Hippocampal formation (tissue), 2 donors: Measurements from ENCODE around the gene ANKH.
"Not testable (repeated sequence)": the region's sequence is repeated elsewhere in the genome, so short reads cannot be mapped to it uniquely, and the experiment has no call there.

Experiments
- DNase-seq, 2 donors: peaks; one replicate each; lab custom pipeline; 2025; lab: John Stamatoyannopoulos, UW

ANKH gene

GRCh38 chr5:14854799-14855198, 16.8 kb downstream of the ANKH start:
- DNase-seq = no peak

DNA sequence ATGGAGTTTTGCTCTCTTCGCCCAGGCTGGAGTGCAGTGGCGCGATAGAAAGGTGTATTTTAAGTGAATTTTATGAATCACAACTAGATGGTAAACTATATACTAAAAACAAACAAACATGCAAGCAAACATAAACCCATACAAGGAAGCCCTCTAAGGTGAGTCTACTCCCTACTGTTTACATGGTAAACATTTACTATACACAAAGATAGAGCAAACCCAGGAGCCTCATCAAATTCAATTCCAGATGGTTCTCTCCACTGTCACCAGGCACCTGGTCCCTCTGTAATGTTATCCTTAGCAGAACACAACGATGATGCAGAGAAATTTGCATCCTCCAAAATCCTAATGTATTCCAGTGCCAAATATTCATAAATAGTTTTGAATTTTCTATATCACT, 17.9 kb downstream of the ANKH start:
- no peak for DNase-seq

DNA sequence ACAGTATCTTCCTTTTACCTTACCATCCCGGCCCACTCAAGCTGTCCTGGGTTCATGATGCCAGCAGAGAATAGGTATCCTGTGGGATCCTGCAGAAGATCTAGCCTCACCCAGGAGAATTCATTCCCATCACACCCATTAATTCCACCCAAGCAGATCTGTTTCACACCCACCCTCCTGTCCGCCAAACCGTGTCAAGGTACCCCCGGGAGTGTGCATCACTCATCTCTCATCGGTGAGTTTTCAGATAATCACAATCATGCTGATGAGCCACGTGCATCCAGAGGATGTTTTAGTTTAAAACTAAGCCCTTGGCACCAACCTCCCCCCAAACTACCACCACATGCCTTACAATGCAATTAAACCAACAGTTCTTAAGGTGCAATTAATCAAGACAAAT, 18.8 kb downstream of the ANKH start:
- no peak for DNase-seq

GRCh38 chr5:14851999-14852526, 19.5 kb downstream of the ANKH start:
- no peak for DNase-seq

DNA sequence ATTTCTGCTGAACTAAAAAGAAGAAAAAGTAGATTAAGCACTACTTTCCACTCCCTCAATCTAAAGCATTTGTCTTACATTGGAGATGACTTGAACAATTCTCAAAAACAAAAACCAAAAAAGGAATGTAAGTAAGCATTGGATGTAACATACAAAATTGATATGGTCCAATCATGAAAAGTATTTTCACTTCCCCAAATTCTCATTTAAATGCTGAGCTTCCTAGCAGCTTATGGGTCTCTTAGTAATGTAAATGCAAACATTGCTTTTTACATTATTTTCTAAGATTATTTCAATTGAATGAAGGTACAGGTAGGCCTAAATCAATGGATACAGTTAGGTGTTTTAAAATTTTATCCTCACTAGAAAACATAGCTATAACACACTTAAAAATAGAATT, 20.0 kb downstream of the ANKH start:
- no peak for DNase-seq

DNA sequence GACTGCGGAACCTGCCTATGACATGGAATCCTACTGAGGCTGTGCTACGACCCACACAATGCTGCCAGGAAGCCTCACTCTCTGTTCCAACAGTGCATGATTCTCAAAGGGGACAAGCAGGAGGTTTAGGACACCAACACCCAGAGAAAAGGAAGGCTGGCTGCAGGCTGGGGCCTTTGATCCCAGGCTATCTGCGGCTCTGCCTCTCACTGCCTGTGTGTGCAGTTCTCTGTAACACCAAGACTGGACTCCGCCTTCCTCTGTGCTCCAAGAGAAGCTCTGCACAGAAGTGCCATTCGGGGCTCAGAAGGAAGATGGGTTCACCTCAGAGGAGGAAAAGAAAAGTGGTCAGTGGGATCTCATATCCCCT, 20.5 kb downstream of the ANKH start:
- no peak for DNase-seq

- no peak for DNase-seq
Observed at GRCh38 chr5:14850419-14851049, 21.0 kb downstream of the ANKH start.

DNA sequence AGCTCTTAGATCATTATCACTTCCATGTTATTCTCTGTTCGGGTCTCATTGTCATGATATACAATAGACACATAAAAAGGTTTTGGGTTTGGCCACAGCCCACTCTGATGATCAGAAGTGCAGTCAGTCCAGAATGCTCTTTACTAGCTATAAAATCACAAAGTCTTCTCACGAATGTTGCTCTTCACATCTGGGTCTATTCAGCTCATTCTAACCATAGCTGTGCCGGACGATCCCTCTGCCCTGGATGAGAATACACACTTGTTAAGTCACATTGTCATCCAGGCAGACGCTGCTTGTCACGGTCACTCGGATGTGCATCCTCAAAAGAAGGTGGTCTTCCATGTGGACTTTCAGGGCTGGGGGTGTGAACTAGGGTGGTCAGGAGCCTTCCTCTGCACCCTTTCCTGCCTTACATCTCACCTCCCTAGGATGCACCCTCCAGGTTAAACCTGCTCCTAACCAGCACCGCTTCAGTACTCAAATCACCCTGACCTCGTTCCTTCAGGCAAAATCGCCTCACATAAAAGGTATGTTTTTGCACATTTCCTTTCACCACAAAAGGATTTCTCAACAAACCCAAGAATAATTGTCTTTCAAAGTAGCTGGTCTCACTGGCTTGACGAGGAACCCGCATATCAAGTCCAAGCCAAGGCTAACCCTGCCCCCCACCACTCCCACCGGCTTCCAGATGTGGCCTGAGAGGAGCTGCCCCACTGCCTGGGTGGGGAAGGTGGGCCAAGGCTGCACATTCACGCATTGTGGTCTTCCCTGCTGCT, 21.9 kb downstream of the ANKH start:
- no peak for DNase-seq

DNA sequence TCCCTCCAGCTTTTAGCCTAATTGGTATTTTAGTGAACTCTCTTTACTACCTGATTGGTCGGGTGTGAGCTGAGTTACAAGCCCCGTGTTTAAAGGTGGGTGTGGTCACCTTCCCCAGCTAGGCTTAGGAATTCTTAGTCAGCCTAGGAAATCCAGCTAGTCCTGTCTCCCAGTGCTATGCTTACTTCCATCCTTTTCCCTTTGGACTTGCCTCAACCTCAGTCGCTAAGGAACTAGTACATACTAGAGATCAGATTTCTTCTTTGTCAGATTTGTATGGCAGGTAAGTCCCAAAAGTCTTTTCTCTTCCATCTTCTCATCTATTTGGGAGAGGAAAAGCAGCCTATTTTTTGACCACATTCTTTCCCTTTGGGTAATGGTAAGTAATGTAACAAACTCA, 22.6 kb downstream of the ANKH start:
- DNase-seq = not testable (repeated sequence)

DNA sequence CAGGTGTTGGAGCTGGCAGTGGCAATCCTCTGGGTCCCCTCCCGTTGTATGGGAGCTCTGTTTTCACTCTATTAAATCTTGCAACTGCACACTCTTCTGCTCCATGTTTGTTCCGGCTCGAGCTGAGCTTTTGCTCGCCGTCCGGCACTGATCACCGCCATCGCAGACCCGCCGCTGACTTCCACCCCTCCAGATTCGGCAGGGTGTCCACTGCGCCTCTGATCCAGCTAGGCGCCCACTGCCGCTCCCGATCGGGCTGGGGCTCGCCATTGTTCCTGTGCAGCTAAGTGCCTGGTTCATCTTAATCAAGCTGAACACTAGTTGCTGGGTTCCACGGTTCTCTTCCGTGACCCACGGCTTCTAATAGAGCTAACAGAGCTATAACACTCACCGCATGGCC, 23.2 kb downstream of the ANKH start:
- no peak for DNase-seq

- no peak for DNase-seq
Observed at GRCh38 chr5:14847471-14847870, 24.1 kb downstream of the ANKH start.

DNA sequence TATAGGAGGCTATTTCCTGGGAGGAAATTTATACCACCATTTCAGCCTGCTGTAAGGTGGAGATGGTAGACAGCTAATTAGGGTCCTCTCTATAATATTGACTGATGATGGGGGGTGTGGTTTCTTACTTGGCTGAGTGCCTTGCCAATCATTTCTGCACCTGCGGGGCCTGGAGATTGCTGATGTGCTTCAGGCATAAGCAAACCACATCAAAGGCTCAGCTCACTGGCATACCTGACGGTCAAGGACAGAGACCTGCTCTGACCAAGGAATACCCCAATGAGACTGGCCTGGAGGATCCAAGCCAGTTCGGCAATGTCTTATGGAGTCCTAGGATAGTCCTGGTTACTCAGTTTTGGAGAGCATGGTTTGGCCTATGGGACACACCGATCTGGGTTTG, 29.5 kb downstream of the ANKH start:
- DNase-seq = no peak

GRCh38 chr5:14840624-14841023, 31.0 kb downstream of the ANKH start:
- no peak for DNase-seq

DNA sequence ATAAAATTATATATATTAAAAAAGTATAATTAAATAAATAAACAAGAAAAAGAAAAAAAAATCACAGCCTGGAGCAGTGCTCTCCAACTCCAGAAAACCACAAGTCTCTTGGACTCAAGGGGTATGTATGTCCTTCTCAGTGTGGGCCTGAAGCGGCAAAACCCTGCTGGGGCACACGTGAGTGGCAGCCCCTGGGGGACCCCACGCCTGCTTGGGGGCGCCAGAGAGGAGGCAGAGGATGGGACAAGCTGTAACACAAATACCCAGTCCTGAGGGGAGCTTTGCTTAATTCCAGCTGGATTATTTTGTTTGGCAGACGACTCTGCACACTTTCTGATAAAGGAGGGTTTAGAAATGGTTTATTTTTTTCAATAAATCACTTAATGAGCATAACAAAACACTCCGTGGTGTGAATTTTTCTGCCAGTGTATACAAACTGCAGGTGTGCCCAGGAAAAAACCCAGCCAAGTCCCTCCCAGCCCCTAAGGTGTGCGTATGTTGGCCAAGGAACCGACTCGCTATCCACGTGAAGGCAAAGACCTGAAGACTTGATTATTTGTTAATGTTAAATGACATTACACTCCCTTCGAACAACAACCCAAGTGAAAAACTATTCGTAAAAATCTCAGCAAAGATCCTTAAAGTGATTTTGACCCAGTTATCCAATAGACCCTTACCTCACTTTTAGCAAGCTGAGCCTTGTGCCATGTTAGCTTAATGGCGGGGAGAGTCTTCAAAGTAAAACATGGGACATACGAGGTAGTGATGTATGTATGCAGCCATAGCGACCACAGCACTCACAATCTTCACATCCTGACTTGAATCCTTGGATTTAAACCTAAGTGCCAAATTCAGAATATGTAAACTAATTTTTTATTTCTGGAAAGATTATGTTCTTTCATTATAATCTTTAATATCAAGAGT, 32.9 kb downstream of the ANKH start:
- DNase-seq = no peak

- not testable (repeated sequence) for DNase-seq
Observed at GRCh38 chr5:14837423-14838122, 34.0 kb downstream of the ANKH start.

DNA sequence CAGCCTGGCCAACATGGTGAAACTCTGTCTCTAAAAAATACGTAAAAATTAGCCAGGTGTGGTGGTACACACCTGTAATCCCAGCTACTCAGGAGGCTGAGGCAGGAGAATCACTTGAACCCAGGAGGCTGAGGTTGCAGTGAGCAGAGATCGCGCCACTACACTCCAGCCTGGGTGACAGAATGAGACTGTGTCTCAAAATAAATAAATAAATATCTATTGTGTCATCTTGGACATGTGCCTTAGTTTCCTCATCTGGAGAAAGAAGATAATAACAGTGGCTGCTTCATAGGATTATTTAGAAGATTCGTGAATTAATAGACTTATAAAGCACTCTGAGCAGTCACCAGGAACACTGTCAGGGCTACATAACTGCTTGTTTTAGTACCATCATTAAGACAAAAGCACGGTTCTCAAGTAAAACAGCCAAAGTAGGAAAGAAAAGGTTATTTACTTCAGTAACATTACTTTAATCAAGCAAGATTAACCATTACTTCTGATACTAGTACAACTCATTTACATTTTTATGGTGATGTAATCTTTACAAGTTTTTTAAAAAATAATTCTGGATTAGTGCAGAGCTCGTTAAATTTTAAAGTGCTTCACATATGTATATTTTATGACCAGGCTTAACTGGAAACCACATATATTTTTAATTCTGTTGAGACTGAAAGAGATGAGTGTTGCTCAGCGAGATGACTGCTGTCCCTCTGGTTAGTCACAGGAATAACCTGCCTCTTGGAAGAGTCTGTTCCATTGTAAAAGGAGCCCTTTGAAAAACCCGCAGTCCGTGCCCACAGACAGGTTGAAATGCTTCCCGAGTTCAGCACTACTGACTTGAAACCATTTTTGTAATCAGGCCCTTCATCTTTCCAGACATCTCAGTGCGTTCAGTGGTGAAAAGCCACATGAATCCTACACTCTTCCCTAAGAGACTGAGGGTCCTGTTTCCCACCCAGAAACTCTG, 36.7 kb downstream of the ANKH start:
- DNase-seq = no peak

DNA sequence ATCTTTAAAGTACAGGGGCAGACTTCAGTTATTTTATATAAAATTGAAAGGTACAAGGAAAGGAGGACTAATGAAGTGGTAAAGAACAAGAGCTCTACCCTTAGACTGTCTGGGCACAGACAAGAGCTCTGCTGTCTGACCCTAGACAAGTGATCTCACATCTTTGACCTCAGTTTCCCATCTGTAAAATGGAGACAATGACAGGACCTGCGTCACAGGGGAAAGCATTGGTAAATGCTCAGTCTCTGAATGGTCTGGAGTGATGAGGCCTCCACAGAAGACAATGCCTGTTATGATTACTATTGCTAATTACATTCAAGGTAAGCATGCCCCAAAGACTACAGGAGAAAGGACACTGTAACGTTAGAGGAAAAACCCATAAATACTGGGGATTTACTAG, 37.5 kb downstream of the ANKH start:
- no peak for DNase-seq

DNA sequence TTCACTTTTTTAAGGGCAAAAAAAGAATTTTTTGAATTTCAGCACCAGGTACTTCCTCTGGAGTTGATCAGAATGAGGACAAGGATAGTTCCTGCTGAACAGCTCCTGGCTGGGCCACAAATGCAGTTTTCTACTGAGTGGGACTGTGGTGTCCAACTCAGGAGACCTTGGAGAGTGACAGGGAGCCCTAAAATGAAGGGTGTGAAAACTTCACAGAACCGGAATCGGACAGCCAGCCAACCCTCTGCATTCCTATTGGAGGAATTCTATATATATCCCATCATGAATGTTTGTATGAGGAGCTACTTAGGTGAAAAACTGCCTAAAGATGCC, 40.6 kb downstream of the ANKH start:
- no peak for DNase-seq

- DNase-seq = no peak
Observed at GRCh38 chr5:14830210-14831005, 41.2 kb downstream of the ANKH start.

GRCh38 chr5:14829396-14829795, 42.2 kb downstream of the ANKH start:
- no peak for DNase-seq
